ENCODE data around the gene HEXA.
A peak's percentile ranks its signal among the peaks of the same experiment; 100 is the strongest.

The HEXA gene

GRCh38 chr15:72372361-72372760, 3.5 kb downstream of the HEXA start:
- DNase-seq, result no peak

DNA sequence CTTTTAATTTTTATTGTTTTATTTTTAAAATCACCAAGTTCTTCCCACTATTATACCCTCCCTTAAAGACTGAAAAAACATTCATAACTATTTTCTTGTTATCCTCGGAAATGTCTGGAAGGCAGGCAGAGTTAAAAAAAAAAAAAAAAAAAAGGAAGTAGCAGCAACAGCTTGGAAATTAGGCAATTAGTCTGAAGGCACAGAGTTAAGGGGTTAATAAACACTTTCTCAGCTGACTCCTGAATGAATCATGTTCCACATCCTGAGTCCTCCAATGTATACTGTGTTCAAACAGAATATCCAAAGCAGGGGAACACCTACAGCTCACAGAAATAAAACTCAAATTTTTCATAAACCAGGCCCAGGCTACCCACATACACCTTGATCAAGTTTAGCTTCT, 5.8 kb downstream of the HEXA start:
- DNase-seq, result no peak

- DNase-seq, result no peak
Observed at GRCh38 chr15:72368899-72369298, 6.9 kb downstream of the HEXA start.

- DNase-seq, result no peak
Observed at GRCh38 chr15:72368325-72368724, 7.5 kb downstream of the HEXA start.

DNA sequence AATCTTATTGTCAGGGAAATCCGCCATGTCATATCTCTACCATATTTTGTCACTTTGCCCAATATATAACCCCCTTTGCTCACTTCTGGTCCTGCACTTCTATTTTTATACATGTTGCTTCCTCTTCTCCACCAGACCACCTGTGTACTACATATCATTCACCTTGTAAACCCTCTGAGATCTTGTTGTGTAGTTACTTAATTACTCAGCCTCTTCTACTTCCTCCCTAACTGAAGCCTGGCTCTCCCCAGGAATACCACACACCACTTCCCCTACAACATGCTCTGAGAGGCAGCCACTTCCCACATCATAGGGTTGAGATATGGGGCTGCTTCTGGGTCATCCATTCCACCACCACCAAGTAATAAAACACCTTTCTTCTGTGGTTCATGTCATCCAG, 10.0 kb downstream of the HEXA start:
- peak; percentile 23 for DNase-seq

GRCh38 chr15:72361176-72361575, 14.6 kb downstream of the HEXA start:
- DNase-seq, result no peak

DNA sequence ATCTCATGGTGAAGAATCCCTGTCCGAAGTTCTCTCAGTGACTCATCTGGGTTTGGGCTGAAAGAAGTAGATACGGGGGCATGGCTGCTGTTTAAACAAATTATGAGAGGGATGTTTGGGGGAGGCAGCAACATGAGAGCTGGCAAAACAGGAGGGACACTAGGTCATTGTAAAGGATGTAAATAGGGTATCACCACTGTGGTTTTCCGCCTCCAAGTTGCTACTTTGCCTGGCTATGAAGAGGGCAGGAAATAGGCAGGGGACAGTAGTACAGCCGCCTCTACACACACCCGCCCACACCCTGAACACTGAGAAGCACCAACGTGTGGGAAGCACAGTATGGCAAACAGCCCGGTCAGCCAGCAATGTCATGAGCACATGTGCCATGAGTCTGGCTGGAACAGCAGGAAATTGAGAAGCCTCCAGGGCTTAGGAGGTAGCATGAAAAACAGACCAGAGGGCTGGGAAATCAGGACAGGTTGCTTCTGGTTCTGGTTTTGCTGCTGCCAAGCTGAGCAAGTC, 17.1 kb downstream of the HEXA start:
- no peak for DNase-seq

- DNase-seq, result no peak
Observed at GRCh38 chr15:72358121-72358520, 17.7 kb downstream of the HEXA start.

GRCh38 chr15:72354496-72354895, 21.3 kb downstream of the HEXA start:
- DNase-seq, result no peak

- no peak for DNase-seq
Observed at GRCh38 chr15:72353266-72353665, 22.5 kb downstream of the HEXA start.

DNA sequence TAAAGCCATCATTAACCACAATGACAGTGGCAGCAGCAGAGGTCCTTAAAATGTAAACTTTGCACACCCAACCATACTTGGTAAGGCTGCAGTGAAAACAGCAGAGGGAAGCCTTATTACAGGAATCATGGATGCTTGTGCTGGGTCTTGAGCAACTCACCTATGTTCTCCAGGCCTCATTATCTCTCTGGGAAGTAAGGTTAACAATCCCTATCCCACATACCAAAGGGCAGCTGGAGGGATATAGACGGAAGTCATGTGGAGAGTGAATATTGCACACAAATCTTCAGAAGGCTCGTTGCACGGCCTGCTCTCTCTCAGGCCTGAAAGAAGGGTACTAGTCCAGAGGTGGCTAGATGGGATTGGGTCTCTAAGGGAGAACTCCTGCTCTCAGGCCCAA, 30.0 kb downstream of the HEXA start:
- no peak for DNase-seq

GRCh38 chr15:72345280-72345679, 30.5 kb downstream of the HEXA start:
- no peak for DNase-seq

DNA sequence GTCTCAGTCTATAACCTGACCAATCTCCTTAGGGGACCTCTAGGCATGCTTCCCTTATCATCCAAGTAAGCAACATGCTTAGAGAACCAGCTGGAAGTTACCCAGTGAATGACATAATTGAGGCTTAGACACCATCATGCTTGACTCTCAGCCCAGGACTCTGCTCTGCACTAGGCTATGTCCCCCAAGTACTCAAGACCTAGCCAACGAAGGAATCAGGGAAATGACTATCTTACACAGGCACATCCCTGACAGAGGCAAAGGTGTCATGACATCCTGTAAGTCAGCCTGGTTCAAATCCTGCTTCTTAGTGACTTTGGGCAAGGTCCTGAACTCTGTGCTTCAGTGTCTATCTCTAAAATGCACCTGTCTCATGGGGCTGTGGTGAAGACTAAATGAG, 31.2 kb downstream of the HEXA start:
- DNase-seq, result no peak

DNA sequence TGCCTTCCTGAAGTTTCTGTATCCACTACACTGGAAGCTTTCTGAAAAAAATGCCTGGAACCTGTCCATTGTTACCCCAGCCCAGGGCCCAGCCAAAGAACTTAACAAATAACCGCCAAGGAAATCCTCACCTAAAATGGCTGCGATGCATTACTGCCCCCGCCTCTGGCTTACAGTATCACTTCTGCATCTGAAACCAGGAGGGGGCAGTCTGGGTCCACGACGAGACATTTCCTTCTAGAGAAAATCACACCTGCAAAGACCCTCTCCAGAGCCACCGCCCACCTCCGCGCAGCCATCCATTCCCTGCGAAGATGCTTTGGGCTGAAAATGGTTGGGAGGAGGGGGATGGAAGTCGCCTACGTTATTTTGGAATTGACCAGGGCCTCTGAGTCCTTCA, 33.4 kb downstream of the HEXA start:
- DNase-seq, result peak; percentile 43

- DNase-seq, result no peak
Observed at GRCh38 chr15:72341361-72341760, 34.5 kb downstream of the HEXA start.

DNA sequence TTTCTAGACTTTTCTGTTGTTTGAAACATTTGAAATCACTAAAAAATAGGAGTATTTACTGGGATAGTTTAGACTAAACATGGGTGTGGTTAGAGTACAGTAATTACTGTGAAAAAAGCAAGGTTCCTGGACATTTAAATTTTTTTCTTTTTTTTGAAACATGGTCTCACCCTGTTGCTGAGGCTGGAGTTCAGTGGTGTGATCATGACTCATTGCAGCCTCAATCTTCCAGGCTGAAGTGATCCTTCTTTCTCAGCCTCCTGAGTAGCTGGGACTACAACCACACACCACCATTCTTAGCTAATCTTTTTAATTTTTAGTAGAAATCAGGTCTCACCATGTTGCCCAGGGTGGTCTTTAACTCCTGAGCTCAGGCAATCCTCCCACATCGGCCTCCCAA, 35.4 kb downstream of the HEXA start:
- DNase-seq, result no peak

- no peak for DNase-seq
Observed at GRCh38 chr15:72339777-72340177, 36.0 kb downstream of the HEXA start.

- DNase-seq, result no peak
Observed at GRCh38 chr15:72338617-72339321, 37.0 kb downstream of the HEXA start.

DNA sequence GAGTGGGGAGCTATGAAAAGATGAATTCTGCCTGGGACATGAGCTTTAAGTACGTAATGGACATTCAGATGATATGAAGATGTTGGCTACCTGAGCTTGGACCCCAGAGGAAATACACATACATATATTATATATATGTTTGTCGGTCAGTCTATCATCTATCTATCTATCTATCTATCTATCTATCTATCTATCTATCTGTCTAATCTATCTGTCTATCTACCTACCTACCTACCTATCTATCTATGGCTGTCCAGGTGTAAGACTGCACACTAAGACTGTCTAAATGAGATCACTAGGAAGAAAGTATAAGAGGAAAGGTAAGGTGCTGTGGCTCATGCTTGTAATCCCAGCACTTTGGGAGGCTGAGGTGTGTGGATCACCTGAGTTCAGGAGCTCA, 37.7 kb downstream of the HEXA start:
- DNase-seq, result no peak

DNA sequence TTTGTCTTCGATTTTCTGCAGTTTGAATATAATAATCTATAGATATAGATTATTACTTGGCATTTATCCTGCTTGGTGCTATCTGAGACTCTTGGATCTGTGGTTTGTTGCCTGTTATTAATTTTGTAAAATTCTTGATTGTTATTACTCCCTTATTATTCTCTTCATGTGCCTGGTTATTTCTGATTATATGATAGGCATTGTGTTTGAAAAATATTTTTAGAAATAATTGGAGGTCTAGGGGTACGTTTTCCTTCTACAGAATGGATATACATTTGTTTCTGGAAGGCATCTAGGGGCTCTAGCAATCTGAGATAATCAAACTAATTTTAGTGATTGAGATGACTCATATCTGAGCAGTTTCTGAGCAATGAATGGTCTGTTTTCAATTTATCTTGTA, 41.0 kb downstream of the HEXA start:
- DNase-seq, result no peak

DNA sequence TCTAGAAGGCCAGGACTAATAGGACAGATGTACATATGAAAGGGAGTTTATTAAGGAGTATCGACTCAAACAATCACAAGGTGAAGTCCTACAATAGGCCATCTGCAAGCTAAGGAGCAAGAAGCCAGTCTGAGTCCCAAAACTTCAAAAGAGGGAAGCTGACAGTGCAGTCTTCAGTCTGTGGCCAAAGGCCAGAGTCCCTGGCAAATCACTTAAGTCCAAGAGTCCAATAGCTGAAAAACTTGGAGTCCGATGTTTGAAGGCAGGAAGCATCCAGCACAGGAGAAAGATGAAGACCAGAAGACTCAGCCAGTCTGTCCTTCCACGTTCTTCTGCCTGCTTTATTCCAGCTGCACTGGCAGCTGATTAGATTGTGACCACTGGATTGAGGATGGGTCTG, 44.8 kb downstream of the HEXA start:
- DNase-seq, result no peak

DNA sequence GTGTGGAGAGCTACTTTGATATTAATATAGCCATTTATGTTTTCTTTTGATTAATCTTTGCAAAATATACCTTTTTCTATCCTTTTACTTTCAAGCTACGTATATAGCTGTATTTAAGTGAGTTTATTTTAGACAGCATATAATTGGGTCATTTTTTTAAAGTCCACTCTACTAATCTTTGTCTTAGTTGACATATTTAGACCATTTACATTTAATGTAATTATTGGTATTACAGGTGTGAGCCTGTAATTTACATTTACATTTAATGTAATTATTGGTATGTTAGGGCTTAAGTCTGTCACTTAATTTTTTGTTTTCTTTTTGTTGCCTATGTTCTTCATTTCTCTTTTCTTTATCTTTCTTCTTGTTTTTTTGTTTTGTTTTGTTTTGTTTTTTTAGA, 52.1 kb downstream of the HEXA start:
- no peak for DNase-seq

- DNase-seq, result peak; percentile 86
Observed at GRCh38 chr15:72319985-72320671, 55.7 kb downstream of the HEXA start, which contains the start of gene CELF6. TSS of gene CELF6 (minus strand) at chr15:72320157. CDS start at chr15:72319874, 283 bp downstream.

- DNase-seq, result peak; percentile 53
Observed at GRCh38 chr15:72319360-72319984, 56.3 kb downstream of the HEXA start.
